HCT116 (cell line): ENCODE measurements around the gene SEC11A. TPM values are rescaled to one million over a fixed set of nuclear protein-coding genes. Genes with fewer than 3 reads are reported as not detected.
A peak's percentile ranks its signal among the peaks of the same experiment; 100 is the strongest.

Source experiments
- ATAC-seq: fragments of 200-7000 bp; cut with Tn5 transposase; 2 replicates; pipeline ENCODE4 v1.9.1; 2020; ENCODE audit warnings: mild to moderate bottlenecking, moderate library complexity
- BruUV-seq: library from RNA; stranded (reverse); fragments of 400-500 nt; replicated peaks from 2 replicates; lab custom pipeline; 2021; lab: Mats Ljungman, UMichigan
- CTCF ChIA-PET: fragments of 300-600 bp; sonication (Branson Sonifier 250); formaldehyde crosslinking; loops from one replicate; lab custom pipeline; 2021; ENCODE audit warnings: antibody characterized with exemption; lab: Charles Lee
- POLR2A ChIA-PET: fragments of 300-600, 350-600 bp; sonication (Branson Sonifier 250); formaldehyde crosslinking; loops from one replicate; lab custom pipeline; 2021; ENCODE audit warnings: antibody characterized with exemption; lab: Charles Lee
- RAD21 ChIA-PET, 2 experiments: fragments of 300-600 bp; sonication (Branson Sonifier 250); formaldehyde crosslinking; loops; one replicate each; lab custom pipeline; 2023; ENCODE audit warnings: low total read pairs in 2 of 2; ENCODE audit not compliant: uncharacterized antibody in 2 of 2, unreplicated experiment in 2 of 2, low non-redundant PET in 1 of 2; lab: Charles Lee
- DNase-seq: peaks from one replicate; pipeline ENCODE4 v3.0.0-alpha.2; 2010; ENCODE audit warnings: low read depth, low spot score
- H2AFZ ChIP-seq: fragments of 200-600 bp; shearing (Covaris generic), sonication (generic); 2 replicates; pipeline ENCODE4 v1.6.1; 2017; ENCODE audit warnings: low read depth, mixed run types, mixed read lengths, antibody characterized with exemption, low read length; ENCODE audit not compliant: poor library complexity, severe bottlenecking
- H3K27ac ChIP-seq: 2 replicates; pipeline ENCODE4 v1.5.1; 2012; ENCODE audit warnings: low read depth, low read length
- H3K27me3 ChIP-seq: fragments of 200-600 bp; sonication (generic); 2 replicates; pipeline ENCODE4 v1.6.1; 2016; ENCODE audit warnings: mixed run types, low read length, mixed read lengths; ENCODE audit not compliant: insufficient read depth
- H3K36me3 ChIP-seq, 2 experiments: fragments of 200-500 bp in 1 of 2; fragments of 200-600 bp in 1 of 2; sonication (Bioruptor generic) in 1 of 2; sonication (generic) in 1 of 2; 2 replicates each; pipeline versions ENCODE4 v1.5.1 to v1.6.1; 2014 to 2016; ENCODE audit warnings: low read length in 2 of 2, inconsistent platforms in 1 of 2, mixed read lengths in 1 of 2, mixed run types in 1 of 2; ENCODE audit not compliant: insufficient read depth in 2 of 2, control insufficient read depth in 1 of 2
- H3K4me1 ChIP-seq, 2 experiments: fragments of 200-600 bp in 1 of 2; sonication (generic) in 1 of 2; 2 replicates each; pipeline versions ENCODE4 v1.5.1 to v1.6.1; 2012 to 2017; ENCODE audit warnings: low read length in 2 of 2, inconsistent platforms in 1 of 2, mild to moderate bottlenecking in 1 of 2, mixed read lengths in 1 of 2, mixed run types in 1 of 2, moderate library complexity in 1 of 2; ENCODE audit not compliant: insufficient read depth in 2 of 2, control insufficient read depth in 1 of 2
- H3K4me2 ChIP-seq: fragments of 200-600 bp; sonication (generic); 2 replicates; pipeline ENCODE4 v1.6.1; 2017; ENCODE audit warnings: mixed run types, low read length, mixed read lengths
- H3K4me3 ChIP-seq, 2 experiments: fragments of 200-600 bp in 1 of 2; sonication (generic) in 1 of 2; replicated peaks in 1 of 2; 2 replicates each; pipeline ENCODE4 v1.5.1; 2011 to 2016; ENCODE audit warnings: low read length in 2 of 2, control low read depth in 1 of 2, low read depth in 1 of 2, mild to moderate bottlenecking in 1 of 2, mixed read lengths in 1 of 2, mixed run types in 1 of 2
- H3K79me2 ChIP-seq: fragments of 200-600 bp; sonication (generic); 2 replicates; pipeline ENCODE4 v1.6.1; 2017; ENCODE audit warnings: mild to moderate bottlenecking, mixed run types, low read length, moderate library complexity, mixed read lengths; ENCODE audit not compliant: insufficient read depth
- H3K9ac ChIP-seq: fragments of 200-600 bp; sonication (generic); 2 replicates; pipeline ENCODE4 v1.6.1; 2016; ENCODE audit warnings: low read length, mixed read lengths
- H3K9me2 ChIP-seq: fragments of 200-600 bp; sonication (generic), shearing (Covaris generic); 2 replicates; pipeline ENCODE4 v1.6.1; 2017; ENCODE audit warnings: mixed run types, mild to moderate bottlenecking, moderate library complexity; ENCODE audit not compliant: insufficient read depth
- H3K9me3 ChIP-seq, 2 experiments: fragments of 200-500 bp in 1 of 2; fragments of 200-600 bp in 1 of 2; sonication (Bioruptor generic) in 1 of 2; sonication (generic) in 1 of 2; 2 replicates each; pipeline ENCODE4 v1.6.1; 2014 to 2017; ENCODE audit warnings: low read length in 2 of 2, mixed read lengths in 2 of 2, inconsistent platforms in 1 of 2, low read depth in 1 of 2, mild to moderate bottlenecking in 1 of 2, mixed run types in 1 of 2, moderate library complexity in 1 of 2; ENCODE audit not compliant: control insufficient read depth in 1 of 2, insufficient read depth in 1 of 2
- H4K20me1 ChIP-seq: fragments of 200-600 bp; sonication (generic), shearing (Covaris generic); 2 replicates; pipeline ENCODE4 v1.6.1; 2017; ENCODE audit warnings: mixed run types, mild to moderate bottlenecking, moderate library complexity; ENCODE audit not compliant: insufficient read depth
- ATF3 ChIP-seq: IDR thresholded peaks from 2 replicates; pipeline ENCODE4 v1.6.1; 2012
- CBX3 ChIP-seq: IDR thresholded peaks from 2 replicates; pipeline ENCODE4 v1.6.1; 2012; ENCODE audit warnings: low read depth
- CEBPB ChIP-seq: IDR thresholded peaks from 2 replicates; pipeline ENCODE4 v1.6.1; 2012; ENCODE audit warnings: low read depth
- CTCF ChIP-seq, 3 experiments: fragments of 200-600 bp in 1 of 3; sonication (generic) in 1 of 3; IDR thresholded peaks in 2 of 3; conservative IDR thresholded peaks in 1 of 3; 2 replicates each; pipeline ENCODE4 v1.5.1; 2012 to 2017; ENCODE audit warnings: low read depth in 2 of 3, low read length in 2 of 3, antibody characterized with exemption in 1 of 3, borderline replicate concordance in 1 of 3, control low read depth in 1 of 3, mild to moderate bottlenecking in 1 of 3, mixed read lengths in 1 of 3, mixed run types in 1 of 3, moderate library complexity in 1 of 3; ENCODE audit not compliant: insufficient read depth in 1 of 3
- EGR1 ChIP-seq: IDR thresholded peaks from 2 replicates; pipeline ENCODE4 v1.6.1; 2012; ENCODE audit warnings: low read depth
- ELF1 ChIP-seq: IDR thresholded peaks from 2 replicates; pipeline ENCODE4 v1.6.1; 2012; ENCODE audit warnings: low read depth, borderline replicate concordance
- EZH2 ChIP-seq: fragments of 200-600 bp; sonication (generic); IDR thresholded peaks from 2 replicates; pipeline ENCODE4 v1.6.1; 2017; ENCODE audit warnings: antibody characterized with exemption, mixed run types
- FOSL1 ChIP-seq: IDR thresholded peaks from 2 replicates; pipeline ENCODE4 v1.6.1; 2012; ENCODE audit warnings: low read depth
- JUND ChIP-seq: IDR thresholded peaks from 2 replicates; pipeline ENCODE4 v1.6.1; 2012
- MAX ChIP-seq: IDR thresholded peaks from 2 replicates; pipeline ENCODE4 v1.6.1; 2012
- POLR2A ChIP-seq: IDR thresholded peaks from 2 replicates; pipeline ENCODE4 v1.7.0; 2011; ENCODE audit warnings: borderline replicate concordance; ENCODE audit not compliant: insufficient read depth, insufficient read length; ENCODE audit errors: extremely low read depth
- POLR2AphosphoS5 ChIP-seq: IDR thresholded peaks from 2 replicates; pipeline ENCODE4 v1.6.1; 2011; ENCODE audit warnings: mild to moderate bottlenecking, low read depth, low read length, moderate library complexity
- RAD21 ChIP-seq: IDR thresholded peaks from 2 replicates; pipeline ENCODE4 v1.6.1; 2012; ENCODE audit warnings: low read depth, mild to moderate bottlenecking
- SIN3A ChIP-seq: IDR thresholded peaks from 2 replicates; pipeline ENCODE4 v1.6.1; 2012; ENCODE audit warnings: low read depth
- SRF ChIP-seq: IDR thresholded peaks from 2 replicates; pipeline ENCODE4 v1.6.1; 2012; ENCODE audit warnings: low read depth
- TCF7L2 ChIP-seq: IDR thresholded peaks from 2 replicates; pipeline ENCODE4 v1.7.0; 2011; ENCODE audit warnings: borderline replicate concordance, inconsistent platforms; ENCODE audit not compliant: insufficient read depth, insufficient read length; ENCODE audit errors: extremely low read depth
- YY1 ChIP-seq: IDR thresholded peaks from 2 replicates; pipeline ENCODE4 v1.6.1; 2011; ENCODE audit warnings: low read length, low read depth, moderate library complexity, mild to moderate bottlenecking; ENCODE audit not compliant: insufficient replicate concordance; ENCODE audit errors: extremely low read depth
- ZFX ChIP-seq: fragments of 450-650 bp; IDR thresholded peaks from 2 replicates; pipeline ENCODE4 v1.6.1; 2017
- intact Hi-C: fragments of 100-400 bp; cut with micrococcal nuclease; formaldehyde crosslinking; loops from 2 replicates; pipeline ENCODE4 v1.10.0; 2022
- total RNA-seq: library from RNA; stranded (reverse); gene quantifications from one replicate; pipeline ENCODE4 v1.2.1, GENCODE V29; 2021; ENCODE audit not compliant: unreplicated experiment

SEC11A gene
- total RNA-seq, 1 experiment from 2014 or later: 175 TPM

- TF ChIP-seq CEBPB (no peak), RAD21 (no peak), SIN3A (no peak), YY1 (no peak), FOSL1 (no peak)
Observed at GRCh38 chr15:84714821-84715220, 1.1 kb downstream of the SEC11A start (continued).

GRCh38 chr15:84714372-84714771 lies 1.6 kb downstream of the SEC11A start:
- RAD21 ChIA-PET: no interaction called here
- peak overlapping the region; percentile 81 for H3K4me2 ChIP-seq
- POLR2A ChIA-PET: interaction anchor here (0.5 to 4.9 kb wide), 3 partner anchors 20 to 215 kb away, joined by 3 to 38 read pairs (median 7); no protein-coding TSS in a partner anchor
- ATAC-seq: no peak
- peak overlapping the region; percentile 95 to 99 for H3K4me3 ChIP-seq
- peaks cover 9% of the 10 kb centered on the region; the same call in 1 of the 2 replicates for H4K20me1 ChIP-seq
- H3K9ac ChIP-seq: peak overlapping the region; percentile 84
- no peaks in the 10 kb centered on the region for H3K27me3 ChIP-seq
- no peak for DNase-seq
- H3K9me2 ChIP-seq: no peaks in the 10 kb centered on the region
- peaks cover 8 to 24% of the 10 kb centered on the region in 2 experiments; a peak in 3 of 4 replicates for H3K4me1 ChIP-seq
- CTCF ChIA-PET: no interaction called here
- H3K36me3 ChIP-seq: peaks cover 8 to 15% of the 10 kb centered on the region in 2 experiments; a peak in 2 of 4 replicates
- TF ChIP-seq EGR1 (no peak), TCF7L2 (no peak), POLR2A (no peak), SRF (no peak), ATF3 (no peak), CBX3 (no peak), MAX (no peak), EZH2 (no peak), SIN3A (no peak), ELF1 (no peak), POLR2AphosphoS5 (no peak), ZFX (no peak), YY1 (no peak), JUND (no peak), FOSL1 (no peak), CTCF (IDR thresholded peaks at IDR 0.05 in 2 of 3, conservative IDR thresholded peaks at IDR 0.05 in 1 of 3; ENCODE audit: borderline replicate concordance in 1 of 3, insufficient read depth in 1 of 3, low read depth in 2 of 3, low read length in 2 of 3) (no peak)
- TF ChIP-seq, all 23 proteins: peak for 0
- H3K79me2 ChIP-seq: peaks cover 66% of the 10 kb centered on the region
- no TSS peak for BruUV-seq
- intact Hi-C loops: no loop called here
- H3K27ac ChIP-seq: no peak overlapping the region
- no peaks in the 10 kb centered on the region for H3K9me3 ChIP-seq
- no peak overlapping the region for H2AFZ ChIP-seq
